ENCODE data around the gene COX7B. TPM values are rescaled to one million over a fixed set of nuclear protein-coding genes. Genes with fewer than 3 reads are reported as not detected.
A peak's percentile ranks its signal among the peaks of the same experiment; 100 is the strongest.
"Not testable (repeated sequence)": the region's sequence is repeated elsewhere in the genome, so short reads cannot be mapped to it uniquely, and the experiment has no call there.

Gene COX7B
- 1,000 to 10,000 TPM in 1 of 4 donors, 100 to 1,000 TPM in 3; 503 to 1,011 (median 854) TPM for total RNA-seq
- polyA plus RNA-seq: 1,000 to 10,000 TPM; 1,083 to 2,795 (median 1,747) TPM

DNA sequence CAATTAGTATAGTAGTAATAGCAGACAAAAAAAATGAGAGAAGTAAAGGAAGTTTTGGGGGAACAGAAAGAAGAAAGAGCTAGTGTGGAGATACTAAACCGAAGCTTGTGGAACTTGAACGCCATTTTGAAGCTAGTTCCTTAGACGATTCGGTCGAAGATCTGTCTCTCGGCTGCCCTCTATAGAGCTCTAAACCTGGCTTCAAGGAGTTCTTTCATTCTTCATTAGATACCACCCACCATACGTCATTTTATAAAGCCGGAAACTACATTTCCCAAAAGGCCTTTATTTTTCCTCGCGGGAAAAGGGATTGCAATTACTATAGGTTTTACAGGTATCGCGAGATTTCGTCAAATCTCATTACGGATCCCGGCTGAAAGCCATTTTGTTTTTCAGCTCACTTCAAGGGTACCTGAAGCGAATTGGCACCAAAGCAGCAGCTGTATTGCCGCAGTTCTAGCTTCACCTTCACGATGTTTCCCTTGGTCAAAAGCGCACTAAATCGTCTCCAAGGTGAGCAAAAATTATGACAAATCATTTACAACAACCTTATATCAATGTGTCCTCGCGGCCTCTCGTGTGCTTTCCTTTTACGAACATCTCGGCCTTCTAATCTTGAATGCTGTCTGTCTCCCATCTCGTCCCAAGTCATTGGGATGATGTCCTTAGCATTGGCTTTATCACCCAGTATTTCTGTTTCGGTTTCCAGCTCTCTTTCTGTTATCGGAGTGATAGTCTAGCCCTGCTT, at the start of gene COX7B:
Gene COX7B, plus strand, starts transcription at position 388 of the 748 bp plus-strand sequence. Its CDS starts 86 bp downstream, at position 474.
- Histone ChIP-seq H3K4me3 (peak within 1 kb of the TSS; percentile 46 to 61 (median 53)), H3K36me3 (peaks cover 0 to 18% (median 0%) of the 10 kb centered on the region in 4 donors), H3K27me3 (no peaks in the 10 kb centered on the region), H3K4me1 (peaks cover 0 to 17% (median 1%) of the 10 kb centered on the region in 4 donors), H3K9me3 (no peaks in the 10 kb centered on the region), H3K27ac (peak within 1 kb of the TSS; percentile 78 to 90 (median 88))
- TF ChIP-seq, protein P1, sequence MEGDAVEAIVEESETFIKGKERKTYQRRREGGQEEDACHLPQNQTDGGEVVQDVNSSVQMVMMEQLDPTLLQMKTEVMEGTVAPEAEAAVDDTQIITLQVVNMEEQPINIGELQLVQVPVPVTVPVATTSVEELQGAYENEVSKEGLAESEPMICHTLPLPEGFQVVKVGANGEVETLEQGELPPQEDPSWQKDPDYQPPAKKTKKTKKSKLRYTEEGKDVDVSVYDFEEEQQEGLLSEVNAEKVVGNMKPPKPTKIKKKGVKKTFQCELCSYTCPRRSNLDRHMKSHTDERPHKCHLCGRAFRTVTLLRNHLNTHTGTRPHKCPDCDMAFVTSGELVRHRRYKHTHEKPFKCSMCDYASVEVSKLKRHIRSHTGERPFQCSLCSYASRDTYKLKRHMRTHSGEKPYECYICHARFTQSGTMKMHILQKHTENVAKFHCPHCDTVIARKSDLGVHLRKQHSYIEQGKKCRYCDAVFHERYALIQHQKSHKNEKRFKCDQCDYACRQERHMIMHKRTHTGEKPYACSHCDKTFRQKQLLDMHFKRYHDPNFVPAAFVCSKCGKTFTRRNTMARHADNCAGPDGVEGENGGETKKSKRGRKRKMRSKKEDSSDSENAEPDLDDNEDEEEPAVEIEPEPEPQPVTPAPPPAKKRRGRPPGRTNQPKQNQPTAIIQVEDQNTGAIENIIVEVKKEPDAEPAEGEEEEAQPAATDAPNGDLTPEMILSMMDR (IDR thresholded peaks at IDR 0.05): peak in 1 of 4 experiments; percentile 29
- TF ChIP-seq POLR2AphosphoS5 (IDR thresholded peaks at IDR 0.05) (peak; percentile 86 to 92 (median 89)), EP300 (IDR thresholded peaks at IDR 0.05) (no peak), POLR2A (IDR thresholded peaks at IDR 0.05) (peak; percentile 55 to 67)
- peak; percentile 86 for DNase-seq
- WGBS, 2 donors: 0% methylated on average over 28 of the region's 28 CpGs
- intact Hi-C loops (cut with DNase I): loop anchor here (5.0 to 10.0 kb wide), 2 partner anchors 114 to 203 kb away; partner anchors contain the start of genes ATRX and PGK1

DNA sequence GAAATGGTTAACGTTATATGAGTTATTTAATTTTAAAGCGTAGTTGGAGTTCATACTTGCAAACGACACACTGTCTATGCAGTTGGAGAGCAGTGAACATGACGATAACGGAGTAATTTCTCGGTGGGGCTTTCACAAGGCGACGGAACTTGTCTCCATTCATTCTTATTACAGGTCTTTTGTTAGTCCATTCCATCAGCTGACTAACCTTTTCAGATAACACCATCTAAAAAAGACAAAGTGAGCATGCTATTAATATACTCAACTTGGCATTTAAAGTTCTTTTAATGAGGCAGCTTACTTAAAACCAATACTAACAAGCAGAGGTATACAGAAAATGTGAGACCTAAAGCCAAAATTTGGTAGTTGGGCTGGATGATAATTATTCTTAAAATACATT, 23.9 kb upstream of the COX7B start:
- Histone ChIP-seq H3K4me3 (no peak overlapping the region), H3K36me3 (peaks cover 0 to 9% (median 0%) of the 10 kb centered on the region in 4 donors), H3K27me3 (no peaks in the 10 kb centered on the region), H3K27ac (no peak overlapping the region), H3K4me1 (no peaks in the 10 kb centered on the region), H3K9me3 (no peaks in the 10 kb centered on the region)
- WGBS, 2 donors: 98 to 100% methylated on average over 8 of the region's 8 CpGs
- no peak for DNase-seq
- TF ChIP-seq POLR2A (IDR thresholded peaks at IDR 0.05): no peak
- TF ChIP-seq EP300 (IDR thresholded peaks at IDR 0.05): no peak
- TF ChIP-seq POLR2AphosphoS5 (IDR thresholded peaks at IDR 0.05): no peak
- TF ChIP-seq, protein P1 (IDR thresholded peaks at IDR 0.05): no peak
- intact Hi-C loops (cut with DNase I): no loop called here

DNA sequence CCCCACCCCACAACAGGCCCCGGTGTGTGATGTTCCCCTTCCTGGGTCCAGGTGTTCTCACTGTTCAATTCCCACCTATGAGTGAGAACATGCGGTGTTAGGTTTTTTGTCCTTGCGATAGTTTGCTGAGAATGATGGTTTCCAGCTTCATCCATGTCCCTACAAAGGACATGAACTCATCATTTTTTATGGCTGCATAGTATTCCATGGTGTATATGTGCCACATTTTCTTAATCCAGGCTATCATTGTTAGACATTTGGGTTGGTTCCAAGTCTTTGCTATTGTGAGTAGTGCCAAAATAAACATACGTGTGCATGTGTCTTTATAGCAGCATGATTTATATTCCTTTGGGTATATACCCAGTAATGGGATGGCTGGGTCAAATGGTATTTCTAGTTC, 17.9 kb upstream of the COX7B start:
- H3K4me3 ChIP-seq; H3K36me3 ChIP-seq; H3K4me1 ChIP-seq; intact Hi-C loops (cut with DNase I); DNase-seq; H3K9me3 ChIP-seq; H3K27ac ChIP-seq; H3K27me3 ChIP-seq: not testable (repeated sequence)
- 72 to 79% methylated on average over 4 of the region's 4 CpGs for WGBS, 2 donors

- intact Hi-C loops (cut with DNase I): loop anchor here (10.0 kb wide), 1 partner anchor 108 kb away; the partner anchor contains the start of gene ATRX
- Histone ChIP-seq H3K27ac (no peak overlapping the region), H3K4me3 (no peak overlapping the region), H3K4me1 (peaks cover 0 to 21% (median 6%) of the 10 kb centered on the region in 4 donors), H3K9me3 (no peaks in the 10 kb centered on the region), H3K27me3 (no peaks in the 10 kb centered on the region), H3K36me3 (no peaks in the 10 kb centered on the region)
- no peak for DNase-seq
- TF ChIP-seq EP300 (IDR thresholded peaks at IDR 0.05): no peak
- no peak for TF ChIP-seq POLR2A (IDR thresholded peaks at IDR 0.05)
- TF ChIP-seq, protein P1 (IDR thresholded peaks at IDR 0.05): no peak
- TF ChIP-seq POLR2AphosphoS5 (IDR thresholded peaks at IDR 0.05): no peak
- WGBS, 2 donors: 91 to 99% methylated on average over 2 of the region's 2 CpGs
These were observed 6.4 kb upstream of the COX7B start for GRCh38 chrX:77892887-77893286.

- intact Hi-C loops (cut with DNase I): loop anchor here (10.0 kb wide), 1 partner anchor 109 kb away; the partner anchor contains the start of gene ATRX
- Histone ChIP-seq H3K36me3 (no peaks in the 10 kb centered on the region), H3K27ac (peak overlapping the region in 1 of 4 donors; percentile 90), H3K4me3 (no peak overlapping the region), H3K4me1 (peaks cover 0 to 21% (median 6%) of the 10 kb centered on the region in 4 donors), H3K27me3 (no peaks in the 10 kb centered on the region), H3K9me3 (no peaks in the 10 kb centered on the region)
- WGBS, 2 donors: 72 to 83% methylated on average over 10 of the region's 10 CpGs
- no peak for TF ChIP-seq POLR2A (IDR thresholded peaks at IDR 0.05)
- no peak for TF ChIP-seq EP300 (IDR thresholded peaks at IDR 0.05)
- TF ChIP-seq, protein P1 (IDR thresholded peaks at IDR 0.05): no peak
- TF ChIP-seq POLR2AphosphoS5 (IDR thresholded peaks at IDR 0.05): no peak
- DNase-seq: no peak
These were observed 5.6 kb upstream of the COX7B start for GRCh38 chrX:77893713-77894112.
